ENCODE measurements around the gene TMEM229A.
"Not testable (repeated sequence)": the region's sequence is repeated elsewhere in the genome, so short reads cannot be mapped to it uniquely, and the experiment has no call there.

The TMEM229A gene

DNA sequence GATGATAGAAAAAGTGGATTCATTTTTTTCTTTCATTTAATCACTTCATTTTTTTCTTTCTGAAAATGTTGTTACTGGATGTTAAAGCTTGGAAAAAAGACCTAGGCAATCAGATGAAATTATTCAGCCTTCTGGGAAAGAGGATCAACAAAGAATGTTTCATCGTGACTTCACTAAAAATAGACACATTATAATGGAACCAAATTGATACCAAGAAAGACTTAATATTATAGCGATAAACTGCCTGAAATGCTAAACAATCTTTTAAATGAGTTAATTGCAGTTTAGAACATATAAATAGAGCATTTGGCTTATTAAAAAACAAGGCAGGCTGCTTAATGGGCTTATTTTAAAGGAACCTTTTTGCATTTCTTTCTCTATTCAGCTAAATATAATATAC is 25.6 kb upstream of the TMEM229A start:
- no peaks in the 10 kb centered on the region for H3K79me2 ChIP-seq (ENCODE audit: control insufficient read depth, insufficient read depth, low read length, unreplicated experiment)
- H3K4me3 ChIP-seq (ENCODE audit: low read depth, low read length), result no peak overlapping the region
- H2AFZ ChIP-seq (ENCODE audit: low read length, unreplicated experiment), result no peak overlapping the region
- no peaks in the 10 kb centered on the region for H3K27me3 ChIP-seq (ENCODE audit: insufficient read depth, low read length)
- no peak overlapping the region for H3K27ac ChIP-seq (ENCODE audit: low read depth, low read length)
- no peaks in the 10 kb centered on the region for H3K4me1 ChIP-seq (ENCODE audit: control insufficient read depth, insufficient read depth, low read length, unreplicated experiment)
- no peaks in the 10 kb centered on the region for H3K36me3 ChIP-seq (ENCODE audit: insufficient read depth, low read length)

DNA sequence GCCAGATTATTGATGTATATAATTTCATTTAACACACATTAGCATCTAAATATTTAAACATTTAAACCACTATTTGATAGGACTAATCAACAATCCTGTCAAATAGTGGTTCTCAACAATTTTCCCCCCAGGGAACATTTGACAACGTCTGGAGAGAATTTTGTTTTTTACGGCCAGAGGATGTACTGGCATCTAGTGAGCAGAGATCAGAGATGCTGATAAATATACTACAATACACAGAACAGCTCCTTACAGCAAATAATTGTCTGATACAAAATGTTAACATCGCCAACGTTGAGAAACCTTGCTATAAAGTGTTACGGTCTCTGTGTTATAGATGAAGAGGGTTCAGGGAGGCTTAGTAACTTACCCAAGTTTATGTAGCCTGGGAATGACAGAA is 25.0 kb upstream of the TMEM229A start:
- H3K36me3 ChIP-seq (ENCODE audit: insufficient read depth, low read length), result no peaks in the 10 kb centered on the region
- no peaks in the 10 kb centered on the region for H3K27me3 ChIP-seq (ENCODE audit: insufficient read depth, low read length)
- no peak overlapping the region for H3K27ac ChIP-seq (ENCODE audit: low read depth, low read length)
- H3K4me1 ChIP-seq (ENCODE audit: control insufficient read depth, insufficient read depth, low read length, unreplicated experiment), result no peaks in the 10 kb centered on the region
- no peak overlapping the region for H2AFZ ChIP-seq (ENCODE audit: low read length, unreplicated experiment)
- H3K4me3 ChIP-seq (ENCODE audit: low read depth, low read length), result no peak overlapping the region
- no peaks in the 10 kb centered on the region for H3K79me2 ChIP-seq (ENCODE audit: control insufficient read depth, insufficient read depth, low read length, unreplicated experiment)

GRCh38 chr7:124056234-124056633 is 23.4 kb upstream of the TMEM229A start:
- Histone ChIP-seq H2AFZ (ENCODE audit: low read length, unreplicated experiment) (no peak overlapping the region), H3K36me3 (ENCODE audit: insufficient read depth, low read length) (no peaks in the 10 kb centered on the region)

GRCh38 chr7:124051681-124052377 is 19.0 kb upstream of the TMEM229A start:
- H3K27ac ChIP-seq (ENCODE audit: low read depth, low read length), result no peak overlapping the region
- H2AFZ ChIP-seq (ENCODE audit: low read length, unreplicated experiment), result no peak overlapping the region
- H3K79me2 ChIP-seq (ENCODE audit: control insufficient read depth, insufficient read depth, low read length, unreplicated experiment), result no peaks in the 10 kb centered on the region
- no peak overlapping the region for H3K4me3 ChIP-seq (ENCODE audit: low read depth, low read length)
- no peaks in the 10 kb centered on the region for H3K36me3 ChIP-seq (ENCODE audit: insufficient read depth, low read length)
- no peaks in the 10 kb centered on the region; the same call in 1 of the 2 replicates for H3K27me3 ChIP-seq (ENCODE audit: insufficient read depth, low read length)
- no peaks in the 10 kb centered on the region for H3K4me1 ChIP-seq (ENCODE audit: control insufficient read depth, insufficient read depth, low read length, unreplicated experiment)

More at GRCh38 chr7:124056234-124056633, 23.4 kb upstream of the TMEM229A start:
- no peak overlapping the region for H3K27ac ChIP-seq (ENCODE audit: low read depth, low read length)
- no peak overlapping the region for H3K4me3 ChIP-seq (ENCODE audit: low read depth, low read length)
- no peaks in the 10 kb centered on the region for H3K79me2 ChIP-seq (ENCODE audit: control insufficient read depth, insufficient read depth, low read length, unreplicated experiment)
- no peaks in the 10 kb centered on the region for H3K4me1 ChIP-seq (ENCODE audit: control insufficient read depth, insufficient read depth, low read length, unreplicated experiment)
- H3K27me3 ChIP-seq (ENCODE audit: insufficient read depth, low read length), result no peaks in the 10 kb centered on the region

- Histone ChIP-seq H3K4me1 (ENCODE audit: control insufficient read depth, insufficient read depth, low read length, unreplicated experiment) (no peaks in the 10 kb centered on the region), H3K27me3 (ENCODE audit: insufficient read depth, low read length) (no peaks in the 10 kb centered on the region), H3K79me2 (ENCODE audit: control insufficient read depth, insufficient read depth, low read length, unreplicated experiment) (no peaks in the 10 kb centered on the region), H2AFZ (ENCODE audit: low read length, unreplicated experiment) (no peak overlapping the region), H3K36me3 (ENCODE audit: insufficient read depth, low read length) (no peaks in the 10 kb centered on the region), H3K27ac (ENCODE audit: low read depth, low read length) (no peak overlapping the region), H3K4me3 (ENCODE audit: low read depth, low read length) (no peak overlapping the region)
Observed at GRCh38 chr7:124042826-124043225, 10.0 kb upstream of the TMEM229A start.

DNA sequence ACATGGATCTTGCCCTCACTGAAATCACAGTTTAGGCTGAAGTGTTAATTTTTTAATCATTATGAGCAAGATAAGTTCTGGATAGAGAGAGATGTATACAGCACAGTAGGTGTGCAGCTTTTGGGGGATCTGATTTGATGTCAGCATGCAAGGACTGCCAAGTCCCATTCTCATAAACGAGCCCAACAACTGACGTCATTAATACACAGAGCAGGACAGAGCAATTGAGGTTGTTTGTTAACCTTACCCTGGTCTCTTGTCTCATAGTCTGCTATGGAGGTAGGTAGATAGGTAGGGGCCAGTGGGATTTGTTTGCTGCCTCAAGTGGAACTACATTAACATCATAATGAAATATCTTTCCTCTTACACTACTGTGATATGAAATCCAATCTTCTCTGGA is 8.6 kb upstream of the TMEM229A start:
- Histone ChIP-seq H3K79me2 (ENCODE audit: control insufficient read depth, insufficient read depth, low read length, unreplicated experiment) (no peaks in the 10 kb centered on the region), H3K27me3 (ENCODE audit: insufficient read depth, low read length) (peaks cover under 1% of the 10 kb centered on the region; the same call in 1 of the 2 replicates), H3K4me3 (ENCODE audit: low read depth, low read length) (no peak overlapping the region), H3K36me3 (ENCODE audit: insufficient read depth, low read length) (no peaks in the 10 kb centered on the region), H3K4me1 (ENCODE audit: control insufficient read depth, insufficient read depth, low read length, unreplicated experiment) (no peaks in the 10 kb centered on the region), H2AFZ (ENCODE audit: low read length, unreplicated experiment) (no peak overlapping the region), H3K27ac (ENCODE audit: low read depth, low read length) (no peak overlapping the region)

- H3K79me2 ChIP-seq (ENCODE audit: control insufficient read depth, insufficient read depth, low read length, unreplicated experiment); H3K36me3 ChIP-seq (ENCODE audit: insufficient read depth, low read length); H2AFZ ChIP-seq (ENCODE audit: low read length, unreplicated experiment); H3K27ac ChIP-seq (ENCODE audit: low read depth, low read length); H3K4me1 ChIP-seq (ENCODE audit: control insufficient read depth, insufficient read depth, low read length, unreplicated experiment); H3K4me3 ChIP-seq (ENCODE audit: low read depth, low read length): not testable (repeated sequence)
- H3K27me3 ChIP-seq (ENCODE audit: insufficient read depth, low read length), result peaks cover 33% of the 10 kb centered on the region
Observed at GRCh38 chr7:124037902-124038301, 5.0 kb upstream of the TMEM229A start.

GRCh38 chr7:124035706-124036105 is 2.8 kb upstream of the TMEM229A start:
- Histone ChIP-seq H2AFZ (ENCODE audit: low read length, unreplicated experiment) (no peak overlapping the region), H3K27ac (ENCODE audit: low read depth, low read length) (no peak overlapping the region), H3K79me2 (ENCODE audit: control insufficient read depth, insufficient read depth, low read length, unreplicated experiment) (no peaks in the 10 kb centered on the region), H3K4me3 (ENCODE audit: low read depth, low read length) (no peak overlapping the region), H3K36me3 (ENCODE audit: insufficient read depth, low read length) (no peaks in the 10 kb centered on the region), H3K27me3 (ENCODE audit: insufficient read depth, low read length) (peaks cover 54% of the 10 kb centered on the region), H3K4me1 (ENCODE audit: control insufficient read depth, insufficient read depth, low read length, unreplicated experiment) (no peaks in the 10 kb centered on the region)

DNA sequence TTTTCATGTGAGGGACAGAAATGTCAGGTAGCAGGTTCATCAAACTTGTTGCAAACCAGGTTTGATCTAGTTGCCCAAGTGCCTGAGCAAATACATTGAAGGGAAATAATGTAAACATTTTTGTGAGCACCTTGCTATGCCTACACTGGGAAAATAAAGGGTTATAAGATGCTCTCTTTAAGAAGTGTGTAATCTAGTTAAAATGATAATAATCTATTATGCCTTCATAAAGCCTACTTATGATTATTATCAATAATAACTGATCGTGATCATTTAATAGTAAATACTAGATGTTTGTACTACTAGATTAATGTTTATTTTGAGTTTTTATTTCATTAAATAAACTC is 1.9 kb upstream of the TMEM229A start:
- Histone ChIP-seq H3K79me2 (ENCODE audit: control insufficient read depth, insufficient read depth, low read length, unreplicated experiment) (no peaks in the 10 kb centered on the region), H3K27ac (ENCODE audit: low read depth, low read length) (no peak overlapping the region)

DNA sequence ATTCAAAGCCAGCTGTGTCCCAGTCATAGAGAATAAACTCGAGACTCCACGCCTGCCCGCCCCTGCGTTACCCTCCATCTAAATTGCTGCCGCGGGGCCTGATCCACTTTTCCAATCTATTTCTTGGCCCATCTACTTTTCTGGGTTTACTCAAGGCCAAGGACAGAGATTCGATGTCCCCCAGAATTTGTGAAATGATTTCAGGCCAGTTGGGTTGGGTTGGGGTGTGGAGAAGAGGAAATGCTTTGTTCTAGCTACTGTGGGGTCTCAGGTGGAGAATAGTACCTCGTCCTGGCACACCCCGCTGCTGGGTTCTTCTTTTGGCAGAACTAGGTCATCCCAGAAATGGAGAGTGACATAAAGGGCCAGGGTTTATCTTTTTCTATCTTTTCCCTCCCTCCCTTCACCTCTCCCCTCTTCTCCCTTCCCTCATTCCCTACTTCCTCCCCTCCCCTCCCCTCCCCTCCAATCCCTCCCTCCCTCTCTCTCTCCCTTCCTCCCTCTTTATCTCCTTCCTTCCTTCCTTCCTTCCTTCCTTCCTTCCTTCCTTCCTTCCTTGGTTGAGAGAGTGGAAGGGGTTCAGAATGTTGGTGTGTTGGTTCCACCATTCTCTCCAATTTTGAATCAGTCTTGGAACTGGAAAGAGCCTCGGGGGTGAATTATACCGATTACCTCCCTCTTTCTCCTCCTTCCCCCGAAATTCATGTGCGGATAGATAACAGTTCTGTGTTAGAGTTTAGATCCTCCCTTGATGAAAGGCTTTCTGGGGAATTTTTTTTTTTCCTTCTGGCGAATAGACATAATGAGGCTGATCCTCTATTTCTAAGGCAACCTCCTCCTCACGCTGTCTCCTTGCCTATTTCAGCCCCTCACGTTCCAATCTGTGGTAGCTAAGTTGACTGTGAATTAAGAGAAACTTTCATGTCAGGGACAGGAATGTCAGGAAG is 1.2 kb upstream of the TMEM229A start:
- no peak overlapping the region for H3K27ac ChIP-seq (ENCODE audit: low read depth, low read length)

More for the DNA sequence above, 1.9 kb upstream of the TMEM229A start:
- no peaks in the 10 kb centered on the region for H3K36me3 ChIP-seq (ENCODE audit: insufficient read depth, low read length)
- H3K4me1 ChIP-seq (ENCODE audit: control insufficient read depth, insufficient read depth, low read length, unreplicated experiment), result no peaks in the 10 kb centered on the region
- H3K27me3 ChIP-seq (ENCODE audit: insufficient read depth, low read length), result peaks cover 63% of the 10 kb centered on the region
- H2AFZ ChIP-seq (ENCODE audit: low read length, unreplicated experiment), result no peak overlapping the region
- no peak overlapping the region for H3K4me3 ChIP-seq (ENCODE audit: low read depth, low read length)

More for the DNA sequence above, 1.2 kb upstream of the TMEM229A start:
- Histone ChIP-seq H2AFZ (ENCODE audit: low read length, unreplicated experiment) (no peak overlapping the region), H3K4me3 (ENCODE audit: low read depth, low read length) (no peak overlapping the region), H3K36me3 (ENCODE audit: insufficient read depth, low read length) (no peaks in the 10 kb centered on the region), H3K27me3 (ENCODE audit: insufficient read depth, low read length) (peaks cover 69% of the 10 kb centered on the region), H3K79me2 (ENCODE audit: control insufficient read depth, insufficient read depth, low read length, unreplicated experiment) (no peaks in the 10 kb centered on the region), H3K4me1 (ENCODE audit: control insufficient read depth, insufficient read depth, low read length, unreplicated experiment) (no peaks in the 10 kb centered on the region)
